Mesenchymal stem cell (in vitro differentiated cells and primary cell): Measurements from ENCODE around the gene FUBP3.
"Not testable (repeated sequence)": the region's sequence is repeated elsewhere in the genome, so short reads cannot be mapped to it uniquely, and the experiment has no call there.

Experiments
- DNase-seq: peaks from one replicate; pipeline ENCODE4 v3.0.0-alpha.2; 2013
- H2AFZ ChIP-seq: one replicate; pipeline ENCODE4 v1.6.1; 2013; ENCODE audit warnings: low read depth, mild to moderate bottlenecking, control low read depth, inconsistent platforms, low read length, moderate library complexity
- H2AK5ac ChIP-seq: 2 replicates; pipeline ENCODE4 v1.6.1; 2013; ENCODE audit warnings: low read length, moderate library complexity, mild to moderate bottlenecking, inconsistent platforms; ENCODE audit not compliant: severe bottlenecking
- H2BK120ac ChIP-seq: one replicate; pipeline ENCODE4 v1.6.1; 2013; ENCODE audit warnings: low read depth, mild to moderate bottlenecking, inconsistent platforms, low read length, moderate library complexity
- H2BK12ac ChIP-seq, 2 experiments: one replicate each; pipeline ENCODE4 v1.6.1; 2013; ENCODE audit warnings: inconsistent platforms in 2 of 2, low read length in 2 of 2, mild to moderate bottlenecking in 2 of 2, moderate library complexity in 2 of 2, control low read depth in 1 of 2
- H2BK15ac ChIP-seq: one replicate; pipeline ENCODE4 v1.6.1; 2013; ENCODE audit warnings: mild to moderate bottlenecking, low read depth, inconsistent platforms; ENCODE audit not compliant: poor library complexity, severe bottlenecking
- H2BK5ac ChIP-seq: 2 replicates; pipeline ENCODE4 v1.6.1; 2013; ENCODE audit warnings: low read depth, mild to moderate bottlenecking, low read length, control low read depth, inconsistent platforms; ENCODE audit not compliant: poor library complexity, severe bottlenecking
- H3K14ac ChIP-seq, 2 experiments: one replicate each; pipeline ENCODE4 v1.6.1; 2013; ENCODE audit warnings: inconsistent platforms in 2 of 2, low read length in 2 of 2, control low read depth in 1 of 2, mild to moderate bottlenecking in 1 of 2, moderate library complexity in 1 of 2
- H3K18ac ChIP-seq, 2 experiments: one replicate each; pipeline ENCODE4 v1.6.1; 2013; ENCODE audit warnings: inconsistent platforms in 2 of 2, low read length in 2 of 2, control low read depth in 1 of 2, low read depth in 1 of 2, mild to moderate bottlenecking in 1 of 2
- H3K23ac ChIP-seq, 2 experiments: one replicate each; pipeline ENCODE4 v1.6.1; 2013; ENCODE audit warnings: inconsistent platforms in 2 of 2, low read length in 2 of 2, mild to moderate bottlenecking in 2 of 2, moderate library complexity in 2 of 2, control low read depth in 1 of 2
- H3K27ac ChIP-seq: 2 replicates; pipeline ENCODE4 v1.5.1; 2013; ENCODE audit warnings: mild to moderate bottlenecking, moderate library complexity, low read length, control low read depth, inconsistent platforms; ENCODE audit not compliant: poor library complexity, severe bottlenecking
- H3K27me3 ChIP-seq, 2 experiments: 2 replicates each; pipeline versions ENCODE4 v1.6.1 to v1.7.0; 2013; ENCODE audit warnings: low read length in 2 of 2, mild to moderate bottlenecking in 2 of 2, moderate library complexity in 2 of 2, control low read depth in 1 of 2, inconsistent platforms in 1 of 2; ENCODE audit not compliant: control insufficient read depth in 1 of 2, insufficient read depth in 1 of 2
- H3K36me3 ChIP-seq, 2 experiments: 2 replicates each; pipeline versions ENCODE4 v1.6.1 to v1.7.0; 2013; ENCODE audit warnings: low read length in 2 of 2, control low read depth in 1 of 2, inconsistent platforms in 1 of 2, low read depth in 1 of 2, mild to moderate bottlenecking in 1 of 2; ENCODE audit not compliant: insufficient read depth in 2 of 2, control insufficient read depth in 1 of 2
- H3K4ac ChIP-seq, 2 experiments: one replicate each; pipeline ENCODE4 v1.6.1; 2013; ENCODE audit warnings: inconsistent platforms in 2 of 2, low read length in 2 of 2, mild to moderate bottlenecking in 2 of 2, moderate library complexity in 2 of 2, control low read depth in 1 of 2, low read depth in 1 of 2
- H3K4me1 ChIP-seq: 2 replicates; pipeline ENCODE4 v1.6.1; 2013; ENCODE audit warnings: low read depth, low read length, control low read depth; ENCODE audit not compliant: control insufficient read depth, insufficient read depth
- H3K4me2 ChIP-seq: 2 replicates; pipeline ENCODE4 v1.6.1; 2013; ENCODE audit warnings: low read length, mild to moderate bottlenecking, inconsistent platforms; ENCODE audit not compliant: poor library complexity, severe bottlenecking
- H3K4me3 ChIP-seq, 2 experiments: 2 replicates each; pipeline versions ENCODE4 v1.5.1 to v1.7.0; 2013; ENCODE audit warnings: low read length in 2 of 2, mild to moderate bottlenecking in 2 of 2, control low read depth in 1 of 2, low read depth in 1 of 2; ENCODE audit not compliant: insufficient read depth in 1 of 2
- H3K79me1 ChIP-seq: replicated peaks from 2 replicates; pipeline ENCODE4 v1.6.1; 2013; ENCODE audit warnings: mild to moderate bottlenecking, control low read depth, low read length, inconsistent platforms; ENCODE audit not compliant: poor library complexity, severe bottlenecking
- H3K9ac ChIP-seq: 2 replicates; pipeline ENCODE4 v1.7.0; 2013; ENCODE audit warnings: mild to moderate bottlenecking, low read length, moderate library complexity
- H3K9me3 ChIP-seq: 2 replicates; pipeline ENCODE4 v1.7.0; 2013; ENCODE audit warnings: mild to moderate bottlenecking, low read length; ENCODE audit not compliant: control insufficient read depth
- H4K8ac ChIP-seq: one replicate; pipeline ENCODE4 v1.6.1; 2013; ENCODE audit warnings: inconsistent platforms, mild to moderate bottlenecking, low read length, moderate library complexity
- H4K91ac ChIP-seq: one replicate; pipeline ENCODE4 v1.6.1; 2013; ENCODE audit warnings: mild to moderate bottlenecking, low read length, inconsistent platforms
- WGBS: methylation state at CpG from one replicate; pipeline ENCODE4 v1.1.7; 2013; ENCODE audit warnings: mixed read lengths; 5-methylcytosine and 5-hydroxymethylcytosine counted together

The FUBP3 gene

GRCh38 chr9:130682421-130683121, 103.2 kb downstream of the FUBP3 start:
- Histone ChIP-seq H2BK15ac (no peak overlapping the region), H3K9me3 (peaks cover 5% of the 10 kb centered on the region), H3K23ac (no peak overlapping the region), H3K27me3 (peaks cover 16 to 29% of the 10 kb centered on the region in 2 experiments), H3K4me3 (peak overlapping the region; percentile 67 to 71), H3K14ac (no peak overlapping the region), H3K9ac (no peak overlapping the region), H3K79me1 (no peaks in the 10 kb centered on the region), H2BK5ac (no peak overlapping the region), H2BK12ac (no peak overlapping the region), H2AFZ (no peak overlapping the region), H3K4me1 (peaks cover 13% of the 10 kb centered on the region), H4K8ac (peak overlapping the region; percentile 51), H4K91ac (no peak overlapping the region), H3K27ac (no peak overlapping the region), H3K4me2 (peak overlapping the region; percentile 98), H2BK120ac (no peak overlapping the region), H3K4ac (no peak overlapping the region), H3K36me3 (no peaks in the 10 kb centered on the region), H3K18ac (no peak overlapping the region), H2AK5ac (no peak overlapping the region)
- peak; percentile 78 for DNase-seq
- 2% methylated on average over 14 of the region's 22 CpGs for WGBS

- Histone ChIP-seq H3K4me3 (no peak overlapping the region), H3K79me1 (no peaks in the 10 kb centered on the region)
Observed at GRCh38 chr9:130685104-130685503, 105.7 kb downstream of the FUBP3 start.

DNA sequence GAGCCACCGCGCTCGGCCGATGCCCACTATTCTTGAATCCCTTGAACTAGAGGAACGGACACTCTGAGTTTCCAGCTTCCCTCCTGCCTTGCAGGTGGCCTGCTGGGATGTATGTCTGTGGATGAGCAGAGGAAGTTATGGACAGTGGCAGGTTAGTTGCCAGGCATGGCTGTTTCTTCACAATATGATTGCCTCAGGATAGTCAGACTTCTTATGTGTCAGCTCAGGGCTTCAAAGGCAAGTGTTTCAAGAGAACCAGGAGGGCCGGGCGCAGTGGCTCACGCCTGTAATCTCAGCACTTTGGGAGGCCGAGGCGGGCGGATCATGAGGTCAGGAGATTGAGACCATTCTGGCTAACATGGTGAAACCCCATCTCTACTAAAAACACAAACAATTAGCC, 106.6 kb downstream of the FUBP3 start:
- not testable (repeated sequence) for H3K4ac ChIP-seq, H2AFZ ChIP-seq, H2BK5ac ChIP-seq, DNase-seq, H4K8ac ChIP-seq, H4K91ac ChIP-seq, H3K36me3 ChIP-seq, H3K4me3 ChIP-seq, H2AK5ac ChIP-seq, H3K9ac ChIP-seq, H3K79me1 ChIP-seq, H3K23ac ChIP-seq, H3K4me1 ChIP-seq, H2BK15ac ChIP-seq, H3K18ac ChIP-seq, H3K27ac ChIP-seq, H3K4me2 ChIP-seq, H3K9me3 ChIP-seq, H3K14ac ChIP-seq, H2BK120ac ChIP-seq, H3K27me3 ChIP-seq, H2BK12ac ChIP-seq
- 88% methylated on average over 10 of the region's 11 CpGs for WGBS

More at GRCh38 chr9:130685104-130685503, 105.7 kb downstream of the FUBP3 start:
- H3K9me3 ChIP-seq, result peaks cover 5% of the 10 kb centered on the region
- H3K23ac ChIP-seq, result no peak overlapping the region
- DNase-seq, result no peak
- H4K8ac ChIP-seq, result no peak overlapping the region
- no peak overlapping the region for H3K27ac ChIP-seq
- H2BK5ac ChIP-seq, result no peak overlapping the region
- H3K4me1 ChIP-seq, result peaks cover 13% of the 10 kb centered on the region
- H4K91ac ChIP-seq, result no peak overlapping the region
- H3K9ac ChIP-seq, result no peak overlapping the region
- no peak overlapping the region for H3K4ac ChIP-seq
- H2BK15ac ChIP-seq, result no peak overlapping the region
- H3K14ac ChIP-seq, result no peak overlapping the region
- no peak overlapping the region for H2AK5ac ChIP-seq
- no peak overlapping the region for H3K18ac ChIP-seq
- no peak overlapping the region for H2BK12ac ChIP-seq
- no peak overlapping the region for H2BK120ac ChIP-seq
- H2AFZ ChIP-seq, result no peak overlapping the region
- H3K27me3 ChIP-seq, result peaks cover 3 to 4% of the 10 kb centered on the region in 2 experiments
- H3K36me3 ChIP-seq, result no peaks in the 10 kb centered on the region
- no peak overlapping the region for H3K4me2 ChIP-seq

- H3K18ac ChIP-seq, result no peak overlapping the region
- no peak overlapping the region for H4K91ac ChIP-seq
- no peaks in the 10 kb centered on the region for H3K27me3 ChIP-seq
- H3K23ac ChIP-seq, result no peak overlapping the region
- WGBS, result 57% methylated on average over 1 of the region's 2 CpGs
- no peaks in the 10 kb centered on the region for H3K36me3 ChIP-seq
- H3K9ac ChIP-seq, result no peak overlapping the region
- H3K9me3 ChIP-seq, result peaks cover 5% of the 10 kb centered on the region
- H2BK12ac ChIP-seq, result no peak overlapping the region
- no peak overlapping the region for H2BK120ac ChIP-seq
- H2AK5ac ChIP-seq, result no peak overlapping the region
- no peak overlapping the region for H3K4me2 ChIP-seq
- H2BK15ac ChIP-seq, result no peak overlapping the region
- H3K4me1 ChIP-seq, result no peaks in the 10 kb centered on the region
- H3K79me1 ChIP-seq, result no peaks in the 10 kb centered on the region
- H3K4ac ChIP-seq, result no peak overlapping the region
- no peak for DNase-seq
- no peak overlapping the region for H3K14ac ChIP-seq
- H2BK5ac ChIP-seq, result no peak overlapping the region
- H4K8ac ChIP-seq, result no peak overlapping the region
- H2AFZ ChIP-seq, result no peak overlapping the region
- no peak overlapping the region for H3K4me3 ChIP-seq
- no peak overlapping the region for H3K27ac ChIP-seq
Observed at GRCh38 chr9:130687615-130688014, 108.2 kb downstream of the FUBP3 start.
